T-helper 9 cell (primary cell): ENCODE measurements around the gene GPBAR1.

Experiments
- DNase-seq: peaks from one replicate; pipeline ENCODE4 v3.0.0-alpha.2; 2020

Gene GPBAR1

DNA sequence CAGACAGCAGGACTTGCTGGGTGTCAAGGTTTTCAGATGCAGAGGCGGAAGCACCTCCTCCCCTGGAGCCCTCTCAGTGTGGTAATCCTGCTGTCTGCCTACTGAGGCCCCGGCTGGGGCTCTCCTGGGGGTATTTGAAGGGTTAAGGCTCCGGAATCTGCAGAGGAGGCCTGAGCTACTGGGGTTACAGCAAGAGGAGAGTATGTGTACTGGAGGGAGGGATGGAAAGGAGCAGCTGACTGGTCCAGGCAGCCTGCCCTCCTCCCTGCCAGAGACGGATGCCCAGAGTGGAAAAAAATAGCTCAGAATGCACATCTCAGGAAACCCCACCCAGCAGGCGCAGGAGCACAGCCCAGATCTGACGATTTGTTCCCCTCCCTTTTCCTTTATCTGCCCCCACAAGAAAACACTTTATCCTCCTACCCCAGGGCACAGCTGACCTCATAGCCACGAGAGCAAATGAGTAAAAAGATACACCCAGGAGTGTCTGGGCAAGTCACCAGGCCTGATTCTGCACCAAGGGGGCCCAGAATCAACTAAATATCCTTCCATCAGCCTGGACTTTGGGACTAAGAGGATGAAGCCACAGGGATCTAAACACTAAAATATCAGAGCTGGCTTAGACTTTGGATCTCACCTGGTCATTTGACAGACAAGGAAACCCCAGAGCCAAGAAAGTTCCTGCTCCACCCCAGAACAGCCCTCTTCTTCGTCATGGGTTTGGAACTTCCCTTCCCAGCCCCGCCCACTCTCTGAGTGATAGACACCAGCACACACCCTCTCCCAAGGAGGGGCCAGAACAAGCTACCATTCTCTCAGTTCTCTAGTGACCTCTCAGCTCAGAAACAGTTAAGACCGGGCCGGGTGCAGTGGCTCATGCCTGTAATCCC, 26.0 kb downstream of the GPBAR1 start:
- DNase-seq, result peak; percentile 78

GRCh38 chr2:218289639-218290315, 29.0 kb downstream of the GPBAR1 start:
- no peak for DNase-seq

DNA sequence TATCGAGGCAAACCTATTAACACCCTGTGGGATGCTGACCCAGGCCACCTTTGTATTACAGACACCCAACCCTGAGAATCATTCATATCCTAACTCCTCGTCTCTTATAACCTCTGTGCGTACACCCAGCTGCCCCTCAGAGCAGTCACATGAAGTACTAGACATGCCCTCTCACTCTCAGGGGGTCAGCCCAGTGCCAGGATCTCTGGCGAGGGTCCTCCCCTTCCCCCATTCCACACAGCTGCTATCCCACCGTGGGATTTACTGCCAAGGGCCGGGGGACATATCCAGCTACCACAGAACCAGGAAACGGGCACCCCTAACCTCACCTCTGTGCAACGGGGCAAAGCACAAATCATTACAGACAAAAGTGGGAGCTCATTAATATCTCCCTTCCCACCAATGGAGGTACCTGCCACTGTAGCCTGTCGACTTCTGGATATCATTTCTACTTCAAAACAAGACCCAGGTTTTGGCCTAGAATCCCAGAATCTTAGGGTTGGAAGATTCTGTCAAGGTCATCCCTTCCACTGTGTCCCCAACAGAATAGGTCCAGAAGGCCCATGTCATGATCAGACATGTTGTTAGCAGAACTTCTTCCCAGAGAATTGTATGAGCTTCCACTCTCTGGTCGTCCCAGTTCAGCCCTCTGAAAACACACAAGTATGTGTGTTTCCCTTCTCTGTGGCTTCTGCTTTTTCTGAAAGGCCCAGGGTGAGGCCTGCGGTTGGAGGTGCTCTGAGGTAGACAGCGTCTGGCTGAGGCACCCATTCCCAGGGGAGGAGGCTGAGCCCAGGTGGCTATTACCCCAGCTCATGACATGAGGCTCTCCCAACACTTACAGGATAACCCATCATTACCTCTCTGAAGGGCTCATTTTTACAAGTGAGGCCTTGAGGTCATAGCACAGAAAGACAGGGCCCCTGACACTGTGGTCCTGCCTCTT, 29.8 kb downstream of the GPBAR1 start:
- peak; percentile 48 for DNase-seq

DNA sequence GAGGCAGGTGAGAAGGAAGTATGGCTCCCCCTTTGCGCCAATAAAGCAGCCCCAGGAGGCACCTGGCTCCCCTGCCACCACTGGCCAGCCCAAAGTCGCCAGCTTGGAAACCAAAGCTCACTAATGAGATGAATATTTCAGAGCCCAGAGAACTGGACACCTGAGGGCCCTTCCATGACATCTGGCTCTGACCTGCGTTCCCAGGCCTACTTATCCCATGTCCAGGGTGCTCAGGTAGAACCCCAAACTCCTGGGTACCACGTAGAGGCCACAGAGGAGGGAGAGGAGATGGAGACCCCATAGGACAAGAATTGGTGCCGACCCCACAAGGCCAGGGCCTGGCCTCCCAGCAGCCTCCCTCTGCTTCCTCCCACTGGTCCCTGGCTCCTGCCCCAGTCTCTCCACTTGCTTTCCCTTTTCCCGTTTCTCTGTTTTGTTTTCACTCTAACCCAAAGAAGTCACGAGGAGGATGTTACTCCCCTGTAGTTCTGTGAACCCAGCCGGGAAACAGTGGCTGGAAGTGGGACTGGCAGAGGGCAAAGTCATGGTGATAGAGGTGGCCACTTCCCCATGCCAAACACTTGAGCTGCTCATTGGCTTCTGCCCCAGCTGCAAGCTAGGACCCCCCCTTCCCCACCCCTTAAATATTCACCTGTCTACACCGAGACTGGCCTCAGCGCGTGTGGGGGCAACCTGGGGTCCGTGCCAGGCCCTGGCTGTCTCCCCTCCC, 30.7 kb downstream of the GPBAR1 start:
- DNase-seq, result no peak

DNA sequence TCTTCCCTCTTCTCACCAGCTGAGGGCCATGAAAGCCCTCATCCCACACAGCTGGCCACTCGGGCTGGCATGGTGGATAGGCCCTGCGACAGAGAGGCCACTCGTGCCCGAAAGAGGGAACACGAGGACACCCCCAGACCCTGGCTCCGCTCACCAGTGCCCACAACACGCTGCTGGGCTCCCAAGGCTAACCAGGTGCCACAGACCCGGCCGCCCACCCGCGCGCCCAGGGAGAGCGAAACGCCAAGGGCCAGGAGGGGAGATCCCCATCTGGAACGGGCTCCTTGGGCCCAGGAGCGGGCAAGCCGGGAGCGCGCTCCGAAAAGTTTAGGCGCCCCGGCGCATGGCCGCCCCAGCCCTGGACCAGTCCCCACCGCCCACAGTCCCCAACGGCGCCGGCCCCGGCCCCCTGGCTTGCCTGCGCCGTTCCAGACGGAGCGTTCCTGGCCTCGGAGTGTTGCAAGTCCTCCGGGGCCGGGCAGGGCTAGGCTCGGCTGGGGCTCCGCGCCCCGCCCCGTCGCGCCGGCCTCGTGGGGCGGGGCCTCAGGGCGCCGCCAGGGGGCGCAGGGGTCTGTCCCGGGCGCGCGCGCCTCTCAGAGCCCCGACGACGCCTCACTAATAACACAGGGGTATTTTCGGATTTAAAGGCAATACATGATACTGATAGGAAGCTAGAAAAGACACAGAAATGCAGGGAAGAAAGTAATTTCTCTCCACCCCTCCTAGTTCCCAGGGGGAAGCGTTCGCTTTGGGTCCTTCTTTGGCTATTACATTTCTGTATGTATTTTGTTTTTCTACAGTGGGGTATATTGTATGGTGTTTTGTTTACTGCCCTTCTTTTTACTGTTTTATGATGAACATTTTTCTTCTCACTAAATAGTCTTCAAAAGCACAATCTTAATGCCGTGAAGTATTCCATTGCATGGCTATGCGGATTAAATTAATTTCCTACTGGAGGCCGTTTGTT, 31.5 kb downstream of the GPBAR1 start, which contains the start of gene TMBIM1:
TMBIM1 (minus strand) TSS at position 456 of the 967 bp plus-strand sequence. CDS start 10,362 bp downstream, outside the sequence.
- peak; percentile 77 for DNase-seq

GRCh38 chr2:218293715-218294429, 33.1 kb downstream of the GPBAR1 start:
- DNase-seq, result no peak

DNA sequence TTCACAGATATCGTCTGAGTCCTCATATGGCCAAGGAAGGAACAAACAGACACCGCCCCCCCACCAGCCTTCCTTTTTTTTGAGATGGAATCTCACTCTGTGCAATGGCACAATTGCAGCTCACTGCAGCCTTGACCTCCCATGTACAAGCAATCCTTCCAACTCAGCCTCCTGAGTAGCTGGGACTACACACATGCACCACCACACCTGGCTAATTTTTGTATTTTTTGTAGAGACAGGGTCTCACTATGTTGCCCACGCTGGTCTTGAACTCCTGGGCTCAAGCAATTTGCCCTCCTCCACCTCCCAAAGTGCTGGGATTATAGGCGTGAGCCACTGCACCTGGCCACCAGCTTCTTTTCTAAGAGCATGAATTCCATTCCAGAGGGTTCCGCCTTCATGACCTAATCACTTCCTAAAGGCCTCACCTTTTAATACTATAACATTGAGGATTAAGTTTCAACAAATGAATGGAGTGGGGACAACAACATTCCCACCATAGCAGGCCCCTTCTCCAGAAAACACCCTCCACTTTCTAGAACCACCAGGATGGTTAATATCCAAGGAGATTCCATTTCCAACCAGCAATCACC, 33.7 kb downstream of the GPBAR1 start:
- no peak for DNase-seq

DNA sequence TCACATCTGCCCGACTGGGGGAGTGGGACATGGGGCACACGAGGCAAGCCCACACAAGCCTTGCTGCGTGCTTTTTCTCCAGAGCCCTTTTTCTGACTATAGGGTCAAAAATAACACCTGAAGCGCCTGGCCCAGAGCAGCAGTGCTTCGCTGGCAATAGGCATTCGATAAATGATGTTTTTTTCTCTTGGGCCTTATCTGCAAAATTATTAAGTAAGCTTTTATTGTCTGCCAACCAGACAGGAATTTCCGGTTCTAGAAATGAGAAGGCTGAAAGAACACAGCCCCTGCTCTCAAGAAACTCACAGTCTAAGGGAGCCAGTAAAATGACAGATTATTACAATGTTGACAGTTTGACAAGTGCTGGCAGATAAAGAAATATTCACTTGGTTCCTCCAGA, 34.2 kb downstream of the GPBAR1 start:
- no peak for DNase-seq

DNA sequence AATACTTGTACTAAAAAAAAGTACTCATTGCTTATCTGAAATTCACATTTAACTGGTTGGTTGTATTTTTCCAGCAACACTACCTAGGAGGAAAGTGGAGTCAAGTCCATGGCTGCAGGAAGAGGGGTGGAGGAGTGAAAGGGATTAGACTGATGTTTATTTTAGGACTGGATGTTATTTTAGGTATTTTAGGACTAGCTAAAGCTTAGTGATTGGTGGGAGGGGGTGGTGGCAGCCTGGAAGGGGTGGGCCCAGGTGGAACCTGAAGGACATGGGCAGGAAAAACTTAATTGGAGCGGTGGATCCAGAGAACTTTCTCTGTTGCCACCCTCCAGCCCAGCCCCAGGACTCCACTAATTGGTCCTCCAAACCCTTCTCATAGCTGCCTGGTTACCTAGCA, 35.4 kb downstream of the GPBAR1 start:
- no peak for DNase-seq

DNA sequence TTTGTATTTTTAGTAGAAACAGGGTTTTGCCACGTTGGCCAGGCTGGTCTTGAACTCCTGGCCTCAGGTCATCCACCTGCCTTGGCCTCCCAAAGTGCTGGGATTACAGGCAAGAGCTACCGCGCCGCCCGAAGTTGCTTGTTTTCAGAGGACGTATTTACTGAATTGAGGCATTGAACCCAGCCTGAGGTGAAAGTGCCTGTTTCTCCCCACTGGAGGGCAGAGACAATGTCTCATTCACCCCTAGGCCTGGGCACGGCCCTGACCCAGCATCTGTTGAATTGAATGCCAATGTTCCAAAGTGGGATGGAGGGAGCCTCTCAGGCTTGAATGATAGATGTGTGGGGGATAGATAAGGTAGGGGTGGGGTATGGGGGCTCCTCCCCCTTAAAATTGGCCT, 36.0 kb downstream of the GPBAR1 start:
- DNase-seq, result no peak

DNA sequence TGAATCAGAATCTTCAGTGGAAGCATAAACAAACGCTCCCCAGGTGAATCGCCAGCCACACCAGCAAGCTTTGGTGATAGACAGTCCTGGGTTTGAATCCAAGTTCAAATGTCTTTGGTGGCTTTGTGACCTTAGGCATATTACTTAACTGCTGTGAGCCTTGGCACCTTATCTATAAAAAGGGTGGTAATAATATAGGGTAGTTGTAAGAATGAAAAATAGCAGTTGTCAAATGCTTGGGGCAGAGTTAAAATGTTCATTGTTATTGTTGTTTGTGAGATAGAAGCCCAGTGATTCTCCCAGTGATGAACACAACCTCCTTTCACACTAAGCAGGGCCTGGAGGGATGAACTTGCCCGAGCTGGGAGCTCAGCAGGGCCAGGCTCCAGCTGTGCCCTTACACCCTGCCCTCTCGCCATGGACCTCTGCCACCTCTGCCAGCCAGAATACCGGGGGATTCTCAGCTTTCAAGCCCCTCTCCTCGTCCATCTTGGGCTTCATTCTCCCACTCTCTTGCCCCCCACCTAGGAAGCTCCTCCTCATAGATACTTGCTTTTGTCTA, 37.6 kb downstream of the GPBAR1 start:
- no peak for DNase-seq

DNA sequence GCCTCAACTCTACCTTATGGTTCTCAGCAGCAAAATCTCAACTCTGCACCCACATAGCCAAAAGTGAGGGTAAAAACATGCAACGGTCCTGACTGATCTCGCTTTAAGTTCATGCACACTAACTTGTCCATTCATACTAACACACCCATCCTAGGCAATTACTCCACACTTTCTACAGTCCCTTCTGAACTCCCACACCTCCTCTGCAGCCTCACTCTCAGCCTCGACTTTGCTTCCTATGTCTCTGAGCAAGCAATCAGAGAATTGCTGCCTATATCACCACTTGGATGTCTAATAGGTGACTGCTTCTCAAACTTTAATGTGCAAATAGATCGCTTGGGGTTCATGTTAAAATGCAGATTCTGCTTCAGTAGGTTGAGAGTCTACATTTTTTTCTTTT, 39.3 kb downstream of the GPBAR1 start:
- DNase-seq, result no peak

DNA sequence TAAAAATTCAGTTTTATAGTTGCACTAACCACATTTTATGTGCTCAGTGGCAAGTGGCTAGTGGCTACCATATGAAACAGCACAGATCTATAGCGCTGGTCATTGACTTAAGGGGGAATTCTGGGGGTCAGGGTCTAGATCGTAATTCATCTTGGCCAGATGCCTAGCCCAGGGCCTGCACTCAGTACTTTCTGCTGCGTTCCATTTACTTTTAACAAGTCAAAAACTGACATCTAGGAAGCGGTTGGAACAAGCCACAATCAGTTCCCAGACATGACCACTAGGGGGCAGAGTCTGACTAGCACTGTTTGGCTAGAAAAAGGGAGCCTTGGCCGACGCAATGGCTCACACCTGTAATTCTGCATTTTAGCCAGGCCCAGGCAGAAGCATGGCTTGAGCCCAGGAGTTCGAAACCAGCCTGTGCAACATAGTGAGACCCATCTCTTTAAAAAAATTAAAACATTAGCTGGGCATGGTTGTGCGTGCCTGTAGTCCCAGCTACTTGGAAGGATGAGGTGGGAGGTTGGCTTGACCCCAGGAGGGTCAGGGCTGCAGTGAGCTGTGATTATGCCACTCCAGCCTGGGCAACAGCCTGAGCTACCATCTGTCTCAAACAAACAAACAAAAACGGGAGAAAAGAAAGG, 40.5 kb downstream of the GPBAR1 start:
- DNase-seq, result peak; percentile 82

- DNase-seq, result no peak
Measured at GRCh38 chr2:218305383-218305782, 44.6 kb downstream of the GPBAR1 start.

- no peak for DNase-seq
Measured at GRCh38 chr2:218306184-218306920, 45.5 kb downstream of the GPBAR1 start.

GRCh38 chr2:218307415-218308090, 46.7 kb downstream of the GPBAR1 start:
- no peak for DNase-seq

DNA sequence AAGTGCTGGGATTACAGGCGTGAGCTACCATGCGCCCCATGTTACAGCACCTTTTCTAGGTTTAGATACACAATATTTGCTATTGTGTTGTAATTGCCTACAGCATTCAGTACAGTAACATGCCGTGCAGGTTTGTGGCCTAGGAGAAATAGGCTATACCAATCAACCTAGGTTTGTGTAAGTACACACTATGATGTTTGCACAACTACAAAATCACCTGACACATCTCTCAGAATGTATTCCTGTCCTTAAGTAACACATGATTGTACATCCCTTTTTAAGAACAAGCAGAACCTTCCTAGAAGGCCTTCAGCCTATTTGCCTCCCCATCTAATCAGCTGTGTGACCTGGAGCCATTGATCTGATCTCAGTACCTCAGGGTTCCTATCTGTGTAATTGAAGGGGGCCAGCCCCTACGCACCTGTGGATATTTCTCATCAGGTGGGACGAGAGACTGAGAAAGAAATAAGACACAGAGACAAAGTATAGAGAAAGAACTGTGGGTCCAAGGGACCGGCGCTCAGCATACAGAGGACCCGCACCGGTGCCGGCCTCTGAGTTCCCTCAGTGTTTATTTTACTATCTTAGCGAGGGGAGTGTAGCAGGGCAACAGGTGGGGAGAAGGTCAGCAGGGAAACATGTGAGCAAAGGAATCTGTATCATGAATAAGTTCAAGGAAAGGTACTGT, 50.2 kb downstream of the GPBAR1 start:
- no peak for DNase-seq
